A673 (cell line): Measurements from ENCODE around the gene EPHX1. TPM values are rescaled to one million over a fixed set of nuclear protein-coding genes. Genes with fewer than 3 reads are reported as not detected.

Source experiments
- BruUV-seq: library from RNA; stranded (reverse); fragments of 400-500 nt; replicated peaks from 2 replicates; lab custom pipeline; 2021; lab: Mats Ljungman, UMichigan
- CTCF ChIA-PET: fragments of 300-600 bp; sonication (Branson Sonifier 250); formaldehyde crosslinking; loops from one replicate; lab custom pipeline; 2022; ENCODE audit warnings: antibody characterized with exemption; lab: Charles Lee
- POLR2A ChIA-PET: fragments of 300-600 bp; sonication (Branson Sonifier 250); formaldehyde crosslinking; loops from one replicate; lab custom pipeline; 2022; ENCODE audit warnings: antibody characterized with exemption; ENCODE audit not compliant: low non-redundant PET; lab: Charles Lee
- DNase-seq: peaks from one replicate; pipeline ENCODE4 v3.0.0-alpha.2; 2015; ENCODE audit warnings: low spot score
- H3K27ac ChIP-seq: fragments of 200-600 bp; sonication (generic); 2 replicates; pipeline ENCODE4 v1.5.1; 2016; ENCODE audit warnings: mixed run types, low read depth, mild to moderate bottlenecking, mixed read lengths, antibody characterized with exemption, low read length; ENCODE audit not compliant: poor library complexity, severe bottlenecking
- H3K27me3 ChIP-seq: fragments of 200-600 bp; sonication (generic); replicated peaks from 2 replicates; pipeline ENCODE4 v1.6.1; 2017; ENCODE audit warnings: mixed run types, low read depth, mild to moderate bottlenecking, mixed read lengths, antibody characterized with exemption, low read length; ENCODE audit not compliant: insufficient read depth, poor library complexity
- H3K36me3 ChIP-seq: fragments of 200-600 bp; sonication (generic); 2 replicates; pipeline ENCODE4 v1.6.1; 2016; ENCODE audit warnings: mixed run types, mild to moderate bottlenecking, mixed read lengths, antibody characterized with exemption, low read length; ENCODE audit not compliant: insufficient read depth, poor library complexity, severe bottlenecking
- H3K4me1 ChIP-seq: fragments of 200-600 bp; sonication (generic); 2 replicates; pipeline ENCODE4 v1.6.1; 2017; ENCODE audit warnings: mixed run types, mild to moderate bottlenecking, mixed read lengths, antibody characterized with exemption, low read length; ENCODE audit not compliant: insufficient read depth, poor library complexity, severe bottlenecking
- H3K4me3 ChIP-seq: fragments of 200-600 bp; sonication (generic); 2 replicates; pipeline ENCODE4 v1.5.1; 2016; ENCODE audit warnings: low read depth, mixed run types, mild to moderate bottlenecking, mixed read lengths, low read length; ENCODE audit not compliant: poor library complexity, severe bottlenecking
- H3K9me3 ChIP-seq: fragments of 200-600 bp; sonication (generic); 2 replicates; pipeline ENCODE4 v1.6.1; 2016; ENCODE audit warnings: mixed run types, low read depth, mild to moderate bottlenecking, mixed read lengths, antibody characterized with exemption, low read length; ENCODE audit not compliant: poor library complexity, severe bottlenecking
- EZH2 ChIP-seq: fragments of 200-600 bp; sonication (generic); IDR thresholded peaks from 2 replicates; pipeline ENCODE4 v1.6.1; 2017; ENCODE audit warnings: borderline replicate concordance, low read depth, mild to moderate bottlenecking, mixed read lengths, antibody characterized with exemption, low read length; ENCODE audit not compliant: poor library complexity, severe bottlenecking
- intact Hi-C: fragments of 100-400 bp; cut with micrococcal nuclease; formaldehyde crosslinking; loops from one replicate; pipeline ENCODE4 v1.10.0; 2022; ENCODE audit not compliant: unreplicated experiment
- total RNA-seq: library from RNA; stranded (reverse); gene quantifications from 2 replicates; pipeline ENCODE4 v1.2.3, GENCODE V29; 2021
- TF ChIP-seq, protein P1 (sequence below): fragments of 300-800, 200-600 bp; sonication (generic); conservative IDR thresholded peaks from 2 replicates; pipeline ENCODE4 v1.5.1; 2017; ENCODE audit warnings: low read depth, mild to moderate bottlenecking, antibody characterized with exemption, low read length, moderate library complexity, mixed read lengths

EPHX1 gene
- total RNA-seq, 1 experiment from 2014 or later, result 22.4 TPM

- ChIA-PET POLR2A (no interaction called here), CTCF (no interaction called here)
- no peak for TF ChIP-seq EZH2
- TF ChIP-seq, protein P1, sequence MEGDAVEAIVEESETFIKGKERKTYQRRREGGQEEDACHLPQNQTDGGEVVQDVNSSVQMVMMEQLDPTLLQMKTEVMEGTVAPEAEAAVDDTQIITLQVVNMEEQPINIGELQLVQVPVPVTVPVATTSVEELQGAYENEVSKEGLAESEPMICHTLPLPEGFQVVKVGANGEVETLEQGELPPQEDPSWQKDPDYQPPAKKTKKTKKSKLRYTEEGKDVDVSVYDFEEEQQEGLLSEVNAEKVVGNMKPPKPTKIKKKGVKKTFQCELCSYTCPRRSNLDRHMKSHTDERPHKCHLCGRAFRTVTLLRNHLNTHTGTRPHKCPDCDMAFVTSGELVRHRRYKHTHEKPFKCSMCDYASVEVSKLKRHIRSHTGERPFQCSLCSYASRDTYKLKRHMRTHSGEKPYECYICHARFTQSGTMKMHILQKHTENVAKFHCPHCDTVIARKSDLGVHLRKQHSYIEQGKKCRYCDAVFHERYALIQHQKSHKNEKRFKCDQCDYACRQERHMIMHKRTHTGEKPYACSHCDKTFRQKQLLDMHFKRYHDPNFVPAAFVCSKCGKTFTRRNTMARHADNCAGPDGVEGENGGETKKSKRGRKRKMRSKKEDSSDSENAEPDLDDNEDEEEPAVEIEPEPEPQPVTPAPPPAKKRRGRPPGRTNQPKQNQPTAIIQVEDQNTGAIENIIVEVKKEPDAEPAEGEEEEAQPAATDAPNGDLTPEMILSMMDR, result peak; percentile 57
- Histone ChIP-seq H3K4me1 (peaks cover 6% of the 10 kb centered on the region), H3K36me3 (peaks cover 4% of the 10 kb centered on the region), H3K9me3 (no peaks in the 10 kb centered on the region), H3K4me3 (no peak overlapping the region), H3K27ac (no peak overlapping the region), H3K27me3 (no peaks in the 10 kb centered on the region)
- no TSS peak for BruUV-seq
- DNase-seq, result peak; percentile 33
- intact Hi-C loops, result no loop called here
Observed at GRCh38 chr1:225877580-225877979, 67.7 kb downstream of the EPHX1 start.

DNA sequence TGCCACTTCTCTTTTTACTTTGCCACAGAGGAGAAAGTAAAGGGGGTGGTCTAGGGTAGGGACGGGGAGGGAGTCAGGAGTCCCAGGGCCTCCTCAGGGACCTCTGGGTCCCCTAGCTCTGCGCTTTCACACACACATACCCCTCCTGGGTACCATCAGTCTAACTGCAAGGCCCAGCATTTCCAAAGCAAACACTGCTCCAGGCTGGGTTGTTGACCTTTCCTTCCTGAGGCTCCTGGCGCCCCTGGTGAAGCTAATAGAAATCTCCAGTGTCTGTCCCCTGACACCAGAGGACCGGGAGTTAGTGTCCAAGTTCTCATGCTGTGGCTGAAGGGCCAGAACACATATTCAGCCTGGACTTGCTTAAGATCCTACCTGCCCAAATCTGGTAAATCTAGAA lies 68.4 kb downstream of the EPHX1 start:
- H3K27ac ChIP-seq, result no peak overlapping the region

GRCh38 chr1:225879521-225880221 lies 69.7 kb downstream of the EPHX1 start:
- intact Hi-C loops, result no loop called here

More for the DNA sequence above, 68.4 kb downstream of the EPHX1 start:
- no peak overlapping the region for H3K4me3 ChIP-seq
- H3K27me3 ChIP-seq, result no peaks in the 10 kb centered on the region
- TF ChIP-seq EZH2, result no peak
- TF ChIP-seq, protein P1, result no peak
- H3K4me1 ChIP-seq, result peaks cover 6% of the 10 kb centered on the region
- intact Hi-C loops, result no loop called here
- no TSS peak for BruUV-seq
- DNase-seq, result no peak
- H3K36me3 ChIP-seq, result peaks cover 4% of the 10 kb centered on the region
- ChIA-PET POLR2A (no interaction called here), CTCF (no interaction called here)
- no peaks in the 10 kb centered on the region for H3K9me3 ChIP-seq

More at GRCh38 chr1:225879521-225880221, 69.7 kb downstream of the EPHX1 start:
- TF ChIP-seq, protein P1, result no peak
- no peak for TF ChIP-seq EZH2
- Histone ChIP-seq H3K9me3 (no peaks in the 10 kb centered on the region), H3K4me1 (peaks cover 6% of the 10 kb centered on the region), H3K27ac (no peak overlapping the region), H3K36me3 (no peaks in the 10 kb centered on the region), H3K4me3 (no peak overlapping the region), H3K27me3 (no peaks in the 10 kb centered on the region)
- ChIA-PET POLR2A (no interaction called here), CTCF (no interaction called here)
- no peak for DNase-seq
- no TSS peak for BruUV-seq
